Activated CD4-positive, alpha-beta T cell treated with anti-CD3 and anti-CD28 coated beads for 36 hours (primary cell): Measurements from ENCODE around the gene ARL5C. TPM values are rescaled to one million over a fixed set of nuclear protein-coding genes. Genes with fewer than 3 reads are reported as not detected.
A peak's percentile ranks its signal among the peaks of the same experiment; 100 is the strongest.

Experiments
- ATAC-seq: fragments of 200-7000 bp; cut with Tn5 transposase; one replicate; pipeline ENCODE4 v1.10.0; 2021; ENCODE audit warnings: mild to moderate bottlenecking, moderate library complexity
- CTCF ChIA-PET: fragments of 350-600 bp; sonication (Branson Sonifier 250); formaldehyde crosslinking; loops from one replicate; lab custom pipeline; 2021; ENCODE audit warnings: antibody characterized with exemption; lab: Charles Lee
- POLR2A ChIA-PET: fragments of 350-600 bp; sonication (Branson Sonifier 250); formaldehyde crosslinking; loops from one replicate; lab custom pipeline; 2021; ENCODE audit warnings: antibody characterized with exemption, inconsistent platforms; lab: Charles Lee
- DNase-seq: peaks from one replicate; pipeline ENCODE4 v3.0.0-alpha.2; 2020
- H3K27ac Mint-ChIP-seq: one replicate; pipeline ENCODE4 v1.8.0; 2021; ENCODE audit warnings: mixed read lengths
- H3K27me3 Mint-ChIP-seq: one replicate; pipeline ENCODE4 v1.8.0; 2021; ENCODE audit warnings: mixed read lengths
- H3K36me3 Mint-ChIP-seq: one replicate; pipeline ENCODE4 v1.8.0; 2021; ENCODE audit warnings: low read depth, mixed read lengths
- H3K4me1 Mint-ChIP-seq: one replicate; pipeline ENCODE4 v1.8.0; 2021; ENCODE audit warnings: mixed read lengths
- H3K4me3 Mint-ChIP-seq: one replicate; pipeline ENCODE4 v1.8.0; 2021; ENCODE audit warnings: mild to moderate bottlenecking, moderate library complexity, mixed read lengths
- H3K9me3 Mint-ChIP-seq: one replicate; pipeline ENCODE4 v1.8.0; 2021; ENCODE audit warnings: low read depth, mixed read lengths
- intact Hi-C, 2 experiments: fragments of 100-400 bp; cut with DNase I in 1 of 2; cut with micrococcal nuclease in 1 of 2; formaldehyde crosslinking; loops; one replicate each; pipeline versions ENCODE4 v1.14.2 to v1.15.1; 2022 to 2024; cut with DNase I, micrococcal nuclease
- total RNA-seq, 2 experiments: library from RNA; stranded (reverse); gene quantifications; one replicate each; pipeline ENCODE4 v1.2.3, GENCODE V29; 2021

ARL5C gene
- total RNA-seq, 2 experiments from 2014 or later = not detected

GRCh38 chr17:39153599-39154051, 12.3 kb downstream of the ARL5C start:
- DNase-seq = peak; percentile 94
- POLR2A ChIA-PET = interaction anchor here (0.6 to 1.8 kb wide), 8 partner anchors 11 to 355 kb away, joined by 3 to 9 read pairs (median 4); partner anchors contain the start of genes ARL5C, LASP1 and PIP4K2B
- H3K36me3 Mint-ChIP-seq = peaks cover 8% of the 10 kb centered on the region
- peaks cover 40% of the 10 kb centered on the region for H3K4me1 Mint-ChIP-seq
- ATAC-seq = peak; percentile 43
- peak overlapping the region; percentile 95 for H3K4me3 Mint-ChIP-seq
- H3K27me3 Mint-ChIP-seq = peaks cover 2% of the 10 kb centered on the region
- CTCF ChIA-PET = interaction anchor here (0.6 to 6.2 kb wide), 46 partner anchors 9 to 595 kb away, joined by 3 to 140 read pairs (median 6); partner anchors contain the start of genes ARL5C, FBXO47, LASP1 and MLLT6
- peak overlapping the region; percentile 95 for H3K27ac Mint-ChIP-seq
- H3K9me3 Mint-ChIP-seq = no peaks in the 10 kb centered on the region
- intact Hi-C loops = loop anchor here (1.0 to 10.0 kb wide), 21 partner anchors 11 to 479 kb away; partner anchors contain the start of genes CACNB1 (in 1 of the 2), CDK12 (in 1 of the 2), CISD3 (in 1 of the 2) and CWC25 (in 1 of the 2)

DNA sequence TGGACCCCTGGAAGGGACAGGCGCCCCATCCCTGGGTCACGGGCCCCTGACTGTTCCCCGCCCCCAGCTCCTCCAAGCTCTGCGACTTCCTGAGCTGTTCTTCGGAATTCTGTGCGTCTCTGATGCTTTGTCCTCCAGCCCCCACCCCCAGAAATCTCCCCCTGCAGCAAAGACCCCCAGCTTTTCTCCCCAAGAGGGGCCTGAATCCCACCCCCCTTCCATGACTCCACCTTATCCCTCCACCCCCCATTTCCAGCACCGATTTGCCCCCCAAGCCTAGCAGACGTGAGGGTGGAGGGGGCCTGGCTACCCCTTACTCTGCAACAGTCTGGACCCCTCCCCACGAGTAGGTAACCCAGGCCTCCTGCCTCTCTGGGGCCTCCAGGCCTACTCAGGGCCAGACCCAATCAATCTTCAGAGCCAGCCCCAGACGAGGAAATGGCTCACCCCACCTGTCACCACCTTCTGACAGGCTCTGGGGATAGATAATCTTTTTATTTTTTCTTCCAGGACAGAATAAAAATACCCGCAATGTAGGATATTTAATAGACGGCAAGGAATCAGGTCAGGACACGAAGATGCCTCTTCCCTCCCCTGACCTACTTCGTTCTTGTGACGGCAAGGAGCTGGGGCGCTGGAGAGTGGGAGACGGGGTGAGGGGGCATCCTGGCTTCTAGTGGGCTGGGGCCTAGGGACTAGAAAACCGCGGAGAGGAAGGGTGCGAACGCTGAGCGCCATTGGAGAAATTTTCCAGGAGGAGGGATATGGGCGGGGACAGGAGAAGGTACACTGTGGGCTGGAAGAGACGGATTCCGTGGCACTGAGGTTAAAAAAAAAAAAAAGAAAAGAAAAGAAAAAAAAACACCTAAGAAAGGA, 13.8 kb downstream of the ARL5C start:
- peaks cover 2% of the 10 kb centered on the region for H3K27me3 Mint-ChIP-seq
- intact Hi-C loops = loop anchor here (2.0 to 10.0 kb wide), 5 partner anchors 45 to 477 kb away; partner anchors contain the start of genes CACNB1 (in 1 of the 2) and EPOP (in 1 of the 2)
- ChIA-PET POLR2A (interaction anchor here (0.5 to 1.8 kb wide), 8 partner anchors 12 to 280 kb away, joined by 3 to 9 read pairs (median 4); partner anchors contain the start of gene ARL5C), CTCF (interaction anchor here (0.6 to 6.2 kb wide), 39 partner anchors 12 to 594 kb away, joined by 3 to 140 read pairs (median 6); partner anchors contain the start of genes FBXO47, LASP1 and RPL19)
- H3K4me1 Mint-ChIP-seq = peaks cover 40% of the 10 kb centered on the region
- H3K36me3 Mint-ChIP-seq = peaks cover 8% of the 10 kb centered on the region
- peak overlapping the region; percentile 95 for H3K27ac Mint-ChIP-seq
- no peaks in the 10 kb centered on the region for H3K9me3 Mint-ChIP-seq
- peak overlapping the region; percentile 95 for H3K4me3 Mint-ChIP-seq
- ATAC-seq = no peak
- peak; percentile 66 for DNase-seq

GRCh38 chr17:39151150-39151942, 14.6 kb downstream of the ARL5C start, which contains the start of gene PLXDC1:
Gene PLXDC1, minus strand, starts transcription at chr17:39151637. Its CDS starts 200 bp downstream, at chr17:39151437.
- intact Hi-C loops = loop anchor here in 1 of 2 experiments (5.0 to 10.0 kb wide), 3 partner anchors 46 to 477 kb away; partner anchors contain the start of genes CACNB1 and EPOP
- H3K9me3 Mint-ChIP-seq = no peaks in the 10 kb centered on the region
- ChIA-PET CTCF (interaction anchor here (0.7 to 6.2 kb wide), 10 partner anchors 12 to 593 kb away, joined by 3 to 140 read pairs (median 7); partner anchors contain the start of genes LASP1 and RPL19), POLR2A (interaction anchor here (1.2 to 1.8 kb wide), 2 partner anchors 23 to 168 kb away, joined by 3 to 4 read pairs; no protein-coding TSS in a partner anchor)
- H3K27ac Mint-ChIP-seq = peak within 1 kb of the TSS; percentile 95
- peaks cover 2% of the 10 kb centered on the region for H3K27me3 Mint-ChIP-seq
- DNase-seq (peak; percentile 36), ATAC-seq (no peak)
- peaks cover 8% of the 10 kb centered on the region for H3K36me3 Mint-ChIP-seq
- H3K4me1 Mint-ChIP-seq = peaks cover 40% of the 10 kb centered on the region
- peak within 1 kb of the TSS; percentile 95 for H3K4me3 Mint-ChIP-seq

DNA sequence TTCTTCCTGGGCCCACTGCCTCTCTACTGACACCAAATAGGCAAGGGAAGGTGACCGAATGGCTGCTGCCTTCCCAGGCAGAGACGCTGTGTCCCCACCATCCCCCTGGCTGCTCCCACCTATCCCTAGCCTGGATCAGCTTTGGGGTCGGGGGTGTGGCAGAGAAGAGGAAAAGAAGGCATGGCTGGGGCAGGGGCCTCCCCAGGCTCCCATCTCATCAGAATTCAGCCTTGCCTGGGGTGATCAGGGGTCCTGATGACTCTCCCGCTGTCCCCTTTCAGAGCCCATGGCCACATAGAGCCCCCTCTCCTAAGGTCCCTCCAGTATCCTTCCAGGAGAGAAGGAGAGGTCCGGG, 15.2 kb downstream of the ARL5C start:
- H3K27me3 Mint-ChIP-seq = peaks cover 2% of the 10 kb centered on the region
- ATAC-seq = no peak
- ChIA-PET POLR2A (interaction anchor here (0.7 to 1.2 kb wide), 2 partner anchors 48 to 168 kb away, joined by 3 read pairs; no protein-coding TSS in a partner anchor), CTCF (interaction anchor here (1.4 to 6.2 kb wide), 4 partner anchors 13 to 168 kb away, joined by 3 to 140 read pairs (median 46); partner anchors contain the start of gene RPL19)
- no peak for DNase-seq
- intact Hi-C loops = loop anchor here in 1 of 2 experiments (5.0 to 10.0 kb wide), 3 partner anchors 47 to 476 kb away; partner anchors contain the start of genes CACNB1 and EPOP
- H3K27ac Mint-ChIP-seq = no peak overlapping the region
- H3K36me3 Mint-ChIP-seq = peaks cover 8% of the 10 kb centered on the region
- peaks cover 40% of the 10 kb centered on the region for H3K4me1 Mint-ChIP-seq
- H3K9me3 Mint-ChIP-seq = no peaks in the 10 kb centered on the region
- H3K4me3 Mint-ChIP-seq = peak overlapping the region; percentile 59

DNA sequence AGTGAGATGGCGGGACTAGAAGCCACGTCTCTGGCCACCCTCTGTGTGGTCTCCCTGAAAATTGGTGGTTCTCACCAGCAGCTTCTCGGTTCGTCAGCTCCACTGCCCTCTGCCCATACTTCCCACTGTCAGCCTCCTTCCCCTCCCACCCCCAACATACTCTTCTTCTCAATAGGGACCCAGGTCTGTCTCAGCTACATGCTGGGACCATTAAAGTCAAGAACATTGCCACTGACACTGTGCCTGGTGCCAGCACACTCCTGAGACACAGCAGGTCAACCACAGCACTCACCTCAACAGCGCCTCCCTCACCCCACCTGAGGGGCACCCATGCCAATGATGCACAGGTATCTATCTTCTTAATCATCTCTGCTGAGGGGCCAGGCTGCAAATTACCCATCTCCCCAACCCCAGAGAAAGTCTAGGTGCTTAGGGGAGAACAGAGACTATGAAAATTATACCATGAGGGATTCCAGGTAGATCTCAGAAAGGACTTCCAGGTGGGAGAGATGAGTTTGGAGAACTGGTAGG, 15.8 kb downstream of the ARL5C start:
- Mint-ChIP-seq H3K27ac (no peak overlapping the region), H3K27me3 (peaks cover 2% of the 10 kb centered on the region), H3K36me3 (peaks cover 8% of the 10 kb centered on the region), H3K9me3 (no peaks in the 10 kb centered on the region), H3K4me1 (peaks cover 44% of the 10 kb centered on the region), H3K4me3 (peak overlapping the region; percentile 59)
- ChIA-PET POLR2A (interaction anchor here (0.7 kb wide), 1 partner anchor 47 kb away, joined by 3 read pairs; no protein-coding TSS in a partner anchor), CTCF (interaction anchor here (0.6 to 1.3 kb wide), 2 partner anchors 167 to 1025 kb away, joined by 4 read pairs; no protein-coding TSS in a partner anchor)
- DNase-seq (no peak), ATAC-seq (no peak)
- intact Hi-C loops = loop anchor here in 1 of 2 experiments (5.0 to 10.0 kb wide), 3 partner anchors 47 to 475 kb away; partner anchors contain the start of genes CACNB1 and EPOP

GRCh38 chr17:39147221-39148185, 18.5 kb downstream of the ARL5C start:
- CTCF ChIA-PET = interaction anchor here (0.5 to 2.5 kb wide), 8 partner anchors 16 to 559 kb away, joined by 3 to 9 read pairs (median 4); no protein-coding TSS in a partner anchor
- Mint-ChIP-seq H3K4me3 (no peak overlapping the region), H3K9me3 (no peaks in the 10 kb centered on the region), H3K4me1 (peaks cover 30% of the 10 kb centered on the region), H3K27me3 (no peaks in the 10 kb centered on the region), H3K27ac (no peak overlapping the region), H3K36me3 (no peaks in the 10 kb centered on the region)
- POLR2A ChIA-PET = no interaction called here
- ATAC-seq (no peak), DNase-seq (no peak)
- intact Hi-C loops = no loop called here

DNA sequence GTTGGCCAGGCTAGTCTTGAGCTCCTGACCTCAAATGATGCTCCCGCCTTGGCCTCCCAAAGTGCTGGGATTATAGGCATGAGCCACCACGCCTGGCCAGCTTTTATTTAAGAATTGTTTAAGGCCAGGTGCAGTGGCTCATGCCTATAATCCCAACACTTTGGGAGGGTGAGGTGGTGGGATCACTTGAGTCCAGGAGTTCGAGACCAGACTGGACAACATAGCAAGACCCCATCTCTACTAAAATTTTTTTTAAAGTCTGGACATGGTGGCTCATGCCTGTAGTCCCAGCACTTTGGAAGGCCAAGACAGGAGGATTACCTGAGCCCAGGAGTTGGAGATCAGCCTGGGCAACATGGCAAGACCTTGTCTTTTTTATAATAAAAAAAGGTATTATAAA, 19.7 kb downstream of the ARL5C start:
- intact Hi-C loops = no loop called here
- peaks cover 22% of the 10 kb centered on the region for H3K4me1 Mint-ChIP-seq
- ChIA-PET POLR2A (interaction anchor here (0.7 kb wide), 2 partner anchors 23 to 72 kb away, joined by 3 read pairs; no protein-coding TSS in a partner anchor), CTCF (interaction anchor here (0.7 to 1.1 kb wide), 5 partner anchors 11 to 295 kb away, joined by 3 to 7 read pairs (median 3); no protein-coding TSS in a partner anchor)
- no peaks in the 10 kb centered on the region for H3K9me3 Mint-ChIP-seq
- DNase-seq = no peak
- H3K36me3 Mint-ChIP-seq = no peaks in the 10 kb centered on the region
- no peak overlapping the region for H3K27ac Mint-ChIP-seq
- ATAC-seq = no peak
- H3K27me3 Mint-ChIP-seq = no peaks in the 10 kb centered on the region
- no peak overlapping the region for H3K4me3 Mint-ChIP-seq

DNA sequence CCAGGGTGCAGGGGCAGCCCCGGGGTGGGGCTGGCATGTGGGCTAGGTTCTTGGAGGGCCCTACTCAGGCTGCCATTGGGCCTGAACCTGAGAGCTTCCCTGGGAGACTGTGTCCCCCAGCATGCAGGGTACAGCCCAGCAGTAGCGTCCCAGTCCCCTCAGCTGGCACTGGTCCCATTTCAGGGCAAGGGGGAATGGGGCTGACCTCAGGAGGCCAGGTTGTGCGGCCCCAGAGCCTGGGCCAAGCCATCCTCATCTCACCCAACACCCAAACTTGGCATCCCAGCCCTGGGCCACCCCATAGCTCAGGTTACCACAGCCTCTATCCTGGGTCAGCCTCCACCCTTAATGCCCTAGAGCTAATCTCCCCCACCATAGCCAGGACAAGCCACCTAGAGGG, 20.8 kb downstream of the ARL5C start:
- ChIA-PET POLR2A (no interaction called here), CTCF (interaction anchor here (0.5 to 1.1 kb wide), 8 partner anchors 8 to 164 kb away, joined by 3 to 7 read pairs (median 3); partner anchors contain the start of genes ARL5C and RPL19)
- intact Hi-C loops = no loop called here

DNA sequence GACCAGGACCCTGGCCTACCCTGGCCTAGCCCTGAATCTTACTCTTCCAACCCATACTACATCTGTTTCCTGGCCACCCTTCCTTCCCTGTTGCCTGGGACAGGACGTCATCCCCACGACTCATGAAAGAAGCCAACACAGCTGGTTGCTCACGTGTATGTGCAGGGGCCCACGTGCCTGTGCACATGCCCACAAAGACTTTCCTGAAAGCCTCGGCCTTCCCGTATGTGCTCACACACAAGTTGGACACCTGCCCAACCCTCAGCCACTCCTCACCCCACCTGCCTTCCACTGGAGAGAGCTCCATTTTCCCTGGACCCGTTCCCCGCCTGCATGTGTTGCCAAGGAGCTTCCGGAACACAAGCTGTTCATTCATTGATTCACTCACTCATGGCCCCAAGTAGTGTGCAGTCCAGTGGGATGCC, 21.5 kb downstream of the ARL5C start:
- Mint-ChIP-seq H3K9me3 (no peaks in the 10 kb centered on the region), H3K27me3 (no peaks in the 10 kb centered on the region), H3K4me1 (peaks cover 9% of the 10 kb centered on the region), H3K4me3 (no peak overlapping the region), H3K36me3 (no peaks in the 10 kb centered on the region), H3K27ac (no peak overlapping the region)
- DNase-seq = no peak
- ChIA-PET POLR2A (no interaction called here), CTCF (interaction anchor here (0.8 to 1.1 kb wide), 5 partner anchors 9 to 161 kb away, joined by 3 to 5 read pairs (median 3); partner anchors contain the start of gene ARL5C)
- intact Hi-C loops = no loop called here
- ATAC-seq = no peak

More for the DNA sequence above, 20.8 kb downstream of the ARL5C start:
- H3K4me1 Mint-ChIP-seq = peaks cover 15% of the 10 kb centered on the region
- H3K27me3 Mint-ChIP-seq = no peaks in the 10 kb centered on the region
- no peaks in the 10 kb centered on the region for H3K9me3 Mint-ChIP-seq
- DNase-seq (no peak), ATAC-seq (no peak)
- H3K27ac Mint-ChIP-seq = no peak overlapping the region
- no peak overlapping the region for H3K4me3 Mint-ChIP-seq
- no peaks in the 10 kb centered on the region for H3K36me3 Mint-ChIP-seq
